ENCODE data around the gene MAB21L1.

MAB21L1 gene

GRCh38 chr13:35501661-35502235 lies 25.3 kb upstream of the MAB21L1 start:
- Histone ChIP-seq H2BK15ac (ENCODE audit: low read length) (no peak overlapping the region), H2BK12ac (ENCODE audit: low read length) (no peak overlapping the region), H3K14ac (ENCODE audit: low read length) (no peak overlapping the region), H2BK120ac (ENCODE audit: low read depth, low read length) (no peak overlapping the region), H4K8ac (ENCODE audit: low read depth, low read length) (no peak overlapping the region), H3K4me3 (ENCODE audit: low read length in 2 of 2) (no peak overlapping the region), H3K79me1 (ENCODE audit: low read depth, low read length) (no peaks in the 10 kb centered on the region), H2BK5ac (ENCODE audit: low read length) (no peak overlapping the region), H3K9ac (ENCODE audit: low read depth, low read length, poor library complexity) (no peak overlapping the region), H3K36me3 (replicated peaks in 1 of 2; ENCODE audit: control insufficient read depth in 2 of 2, insufficient read depth in 2 of 2, low read length in 2 of 2) (no peaks in the 10 kb centered on the region), H4K91ac (ENCODE audit: low read depth, low read length, poor library complexity) (no peak overlapping the region), H3K27me3 (ENCODE audit: control insufficient read depth in 3 of 3, insufficient read depth in 3 of 3, low read depth in 1 of 3, low read length in 3 of 3) (no peaks in the 10 kb centered on the region), H2AK5ac (ENCODE audit: low read depth, low read length) (no peak overlapping the region), H3K23ac (ENCODE audit: low read depth, low read length, poor library complexity) (no peak overlapping the region), H3K4me2 (ENCODE audit: insufficient read depth, low read length, poor library complexity, severe bottlenecking) (no peak overlapping the region), H3K9me3 (replicated peaks in 1 of 2; ENCODE audit: control insufficient read depth in 2 of 2, insufficient read depth in 1 of 2, low read depth in 1 of 2, low read length in 2 of 2) (no peaks in the 10 kb centered on the region), H3K4ac (ENCODE audit: low read length) (no peak overlapping the region), H2AFZ (ENCODE audit: low read length) (no peak overlapping the region), H3K27ac (replicated peaks; ENCODE audit: low read length) (no peak overlapping the region), H3K18ac (ENCODE audit: low read length) (no peak overlapping the region), H3K4me1 (ENCODE audit: control insufficient read depth in 2 of 2, insufficient read depth in 1 of 2, low read depth in 1 of 2, low read length in 2 of 2) (peaks cover 14 to 29% of the 10 kb centered on the region in 2 donors)
- DNase-seq (ENCODE audit: low spot score) = no peak
- WGBS, 2 donors (ENCODE audit: extremely low coverage in 2 of 2, insufficient read length in 2 of 2, insufficient replicate concordance in 1 of 2) = no CpG with 5 or more reads among the region's 6 CpGs

DNA sequence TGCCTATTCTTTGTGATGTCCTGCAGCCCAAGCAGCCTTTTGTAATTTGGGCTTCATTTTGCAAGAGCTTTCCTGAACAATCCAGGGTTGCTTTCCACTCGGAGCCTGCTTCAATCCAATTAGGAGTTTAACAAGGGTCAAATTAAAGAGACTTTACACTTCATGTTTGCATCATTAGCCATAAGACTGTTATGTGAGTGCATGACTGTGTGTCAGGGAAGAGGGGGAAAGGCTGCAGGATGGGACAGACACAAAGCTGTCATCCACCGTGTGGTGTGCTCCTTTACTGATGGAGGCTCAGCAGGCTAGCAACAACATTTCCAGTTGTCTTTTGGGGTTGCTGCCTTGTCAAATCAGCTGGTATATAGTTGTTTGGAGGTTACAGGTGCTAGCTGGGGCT lies 23.7 kb upstream of the MAB21L1 start:
- no CpG with 5 or more reads among the region's 2 CpGs for WGBS, 2 donors (ENCODE audit: extremely low coverage in 2 of 2, insufficient read length in 2 of 2, insufficient replicate concordance in 1 of 2)
- no peak overlapping the region for H3K18ac ChIP-seq (ENCODE audit: low read length)
- H3K9ac ChIP-seq (ENCODE audit: low read depth, low read length, poor library complexity) = no peak overlapping the region
- no peak overlapping the region for H4K91ac ChIP-seq (ENCODE audit: low read depth, low read length, poor library complexity)
- no peaks in the 10 kb centered on the region for H3K36me3 ChIP-seq (replicated peaks in 1 of 2; ENCODE audit: control insufficient read depth in 2 of 2, insufficient read depth in 2 of 2, low read length in 2 of 2)
- H4K8ac ChIP-seq (ENCODE audit: low read depth, low read length) = no peak overlapping the region
- no peaks in the 10 kb centered on the region for H3K27me3 ChIP-seq (ENCODE audit: control insufficient read depth in 3 of 3, insufficient read depth in 3 of 3, low read depth in 1 of 3, low read length in 3 of 3)
- no peak overlapping the region for H3K4me2 ChIP-seq (ENCODE audit: insufficient read depth, low read length, poor library complexity, severe bottlenecking)
- H3K14ac ChIP-seq (ENCODE audit: low read length) = no peak overlapping the region
- no peak overlapping the region for H3K4ac ChIP-seq (ENCODE audit: low read length)
- H2AFZ ChIP-seq (ENCODE audit: low read length) = no peak overlapping the region
- peak; percentile 77 for DNase-seq (ENCODE audit: low spot score)
- H2BK120ac ChIP-seq (ENCODE audit: low read depth, low read length) = no peak overlapping the region
- H3K79me1 ChIP-seq (ENCODE audit: low read depth, low read length) = no peaks in the 10 kb centered on the region
- H2AK5ac ChIP-seq (ENCODE audit: low read depth, low read length) = no peak overlapping the region
- H3K27ac ChIP-seq (replicated peaks; ENCODE audit: low read length) = peak overlapping the region; percentile 45
- H2BK5ac ChIP-seq (ENCODE audit: low read length) = no peak overlapping the region
- H3K23ac ChIP-seq (ENCODE audit: low read depth, low read length, poor library complexity) = no peak overlapping the region
- no peak overlapping the region for H2BK15ac ChIP-seq (ENCODE audit: low read length)
- no peak overlapping the region for H3K4me3 ChIP-seq (ENCODE audit: low read length in 2 of 2)
- no peak overlapping the region for H2BK12ac ChIP-seq (ENCODE audit: low read length)
- peaks cover 14 to 29% of the 10 kb centered on the region in 2 donors for H3K4me1 ChIP-seq (ENCODE audit: control insufficient read depth in 2 of 2, insufficient read depth in 1 of 2, low read depth in 1 of 2, low read length in 2 of 2)
- no peaks in the 10 kb centered on the region for H3K9me3 ChIP-seq (replicated peaks in 1 of 2; ENCODE audit: control insufficient read depth in 2 of 2, insufficient read depth in 1 of 2, low read depth in 1 of 2, low read length in 2 of 2)

- peak overlapping the region; percentile 15 for H3K4me2 ChIP-seq (ENCODE audit: insufficient read depth, low read length, poor library complexity, severe bottlenecking)
- H3K36me3 ChIP-seq (replicated peaks in 1 of 2; ENCODE audit: control insufficient read depth in 2 of 2, insufficient read depth in 2 of 2, low read length in 2 of 2) = no peaks in the 10 kb centered on the region
- H3K4me1 ChIP-seq (ENCODE audit: control insufficient read depth in 2 of 2, insufficient read depth in 1 of 2, low read depth in 1 of 2, low read length in 2 of 2) = peaks cover 14 to 29% of the 10 kb centered on the region in 2 donors
- H3K79me1 ChIP-seq (ENCODE audit: low read depth, low read length) = no peaks in the 10 kb centered on the region
- H2BK12ac ChIP-seq (ENCODE audit: low read length) = no peak overlapping the region
- no peak overlapping the region for H2BK15ac ChIP-seq (ENCODE audit: low read length)
- H3K14ac ChIP-seq (ENCODE audit: low read length) = no peak overlapping the region
- no peak overlapping the region for H3K18ac ChIP-seq (ENCODE audit: low read length)
- H3K27ac ChIP-seq (replicated peaks; ENCODE audit: low read length) = peak overlapping the region; percentile 66
- H4K91ac ChIP-seq (ENCODE audit: low read depth, low read length, poor library complexity) = no peak overlapping the region
- H2AFZ ChIP-seq (ENCODE audit: low read length) = no peak overlapping the region
- H4K8ac ChIP-seq (ENCODE audit: low read depth, low read length) = no peak overlapping the region
- no peak for DNase-seq (ENCODE audit: low spot score)
- WGBS, 2 donors (ENCODE audit: extremely low coverage in 2 of 2, insufficient read length in 2 of 2, insufficient replicate concordance in 1 of 2) = no CpG with 5 or more reads among the region's 4 CpGs
- H3K23ac ChIP-seq (ENCODE audit: low read depth, low read length, poor library complexity) = no peak overlapping the region
- H3K9ac ChIP-seq (ENCODE audit: low read depth, low read length, poor library complexity) = no peak overlapping the region
- H3K4ac ChIP-seq (ENCODE audit: low read length) = no peak overlapping the region
- no peaks in the 10 kb centered on the region for H3K27me3 ChIP-seq (ENCODE audit: control insufficient read depth in 3 of 3, insufficient read depth in 3 of 3, low read depth in 1 of 3, low read length in 3 of 3)
- H2AK5ac ChIP-seq (ENCODE audit: low read depth, low read length) = no peak overlapping the region
- no peak overlapping the region for H2BK120ac ChIP-seq (ENCODE audit: low read depth, low read length)
- H3K9me3 ChIP-seq (replicated peaks in 1 of 2; ENCODE audit: control insufficient read depth in 2 of 2, insufficient read depth in 1 of 2, low read depth in 1 of 2, low read length in 2 of 2) = no peaks in the 10 kb centered on the region
- H3K4me3 ChIP-seq (ENCODE audit: low read length in 2 of 2) = no peak overlapping the region
- H2BK5ac ChIP-seq (ENCODE audit: low read length) = no peak overlapping the region
These were observed 23.2 kb upstream of the MAB21L1 start for GRCh38 chr13:35499676-35500075.

DNA sequence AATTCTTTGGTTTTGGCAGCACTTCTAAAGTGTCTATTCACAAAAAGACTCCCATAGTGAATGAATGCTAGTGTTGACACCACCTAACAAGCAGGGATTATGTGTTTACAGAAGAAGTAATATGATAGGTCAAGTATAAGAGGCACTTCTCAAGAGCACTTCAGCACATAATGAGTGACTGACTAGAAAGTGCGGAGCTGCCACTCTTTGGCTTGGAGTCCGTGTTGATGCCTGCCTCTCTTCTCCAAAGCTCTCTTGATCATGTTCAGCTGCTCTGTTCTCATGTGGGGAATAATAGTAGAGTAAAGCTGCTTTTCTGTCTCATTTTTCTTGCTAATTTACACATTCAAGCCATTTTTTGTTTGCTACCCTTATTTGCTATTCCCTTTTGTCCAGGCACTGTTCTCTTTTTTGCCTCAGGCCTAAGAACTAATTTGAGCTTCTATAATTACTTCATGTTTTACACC lies 22.7 kb upstream of the MAB21L1 start:
- H3K9me3 ChIP-seq (replicated peaks in 1 of 2; ENCODE audit: control insufficient read depth in 2 of 2, insufficient read depth in 1 of 2, low read depth in 1 of 2, low read length in 2 of 2) = no peaks in the 10 kb centered on the region
- no peaks in the 10 kb centered on the region for H3K27me3 ChIP-seq (ENCODE audit: control insufficient read depth in 3 of 3, insufficient read depth in 3 of 3, low read depth in 1 of 3, low read length in 3 of 3)
- H2BK120ac ChIP-seq (ENCODE audit: low read depth, low read length) = no peak overlapping the region
- H4K8ac ChIP-seq (ENCODE audit: low read depth, low read length) = no peak overlapping the region
- H3K23ac ChIP-seq (ENCODE audit: low read depth, low read length, poor library complexity) = no peak overlapping the region
- no peak overlapping the region for H4K91ac ChIP-seq (ENCODE audit: low read depth, low read length, poor library complexity)
- H3K79me1 ChIP-seq (ENCODE audit: low read depth, low read length) = no peaks in the 10 kb centered on the region
- no peak overlapping the region for H2BK15ac ChIP-seq (ENCODE audit: low read length)
- no peak overlapping the region for H3K4ac ChIP-seq (ENCODE audit: low read length)
- peak overlapping the region; percentile 15 for H3K4me2 ChIP-seq (ENCODE audit: insufficient read depth, low read length, poor library complexity, severe bottlenecking)
- DNase-seq (ENCODE audit: low spot score) = no peak
- no peak overlapping the region for H3K18ac ChIP-seq (ENCODE audit: low read length)
- H3K14ac ChIP-seq (ENCODE audit: low read length) = no peak overlapping the region
- no peak overlapping the region for H2BK5ac ChIP-seq (ENCODE audit: low read length)
- no CpG with 5 or more reads among the region's 2 CpGs for WGBS, 2 donors (ENCODE audit: extremely low coverage in 2 of 2, insufficient read length in 2 of 2, insufficient replicate concordance in 1 of 2)
- no peak overlapping the region for H2BK12ac ChIP-seq (ENCODE audit: low read length)
- no peak overlapping the region for H2AFZ ChIP-seq (ENCODE audit: low read length)
- no peak overlapping the region for H2AK5ac ChIP-seq (ENCODE audit: low read depth, low read length)
- peak overlapping the region; percentile 66 for H3K27ac ChIP-seq (replicated peaks; ENCODE audit: low read length)
- no peak overlapping the region for H3K4me3 ChIP-seq (ENCODE audit: low read length in 2 of 2)
- H3K36me3 ChIP-seq (replicated peaks in 1 of 2; ENCODE audit: control insufficient read depth in 2 of 2, insufficient read depth in 2 of 2, low read length in 2 of 2) = no peaks in the 10 kb centered on the region
- H3K4me1 ChIP-seq (ENCODE audit: control insufficient read depth in 2 of 2, insufficient read depth in 1 of 2, low read depth in 1 of 2, low read length in 2 of 2) = peaks cover 14 to 29% of the 10 kb centered on the region in 2 donors
- H3K9ac ChIP-seq (ENCODE audit: low read depth, low read length, poor library complexity) = no peak overlapping the region
